Measurements from ENCODE around the gene PUM2.

The PUM2 gene, protein sequence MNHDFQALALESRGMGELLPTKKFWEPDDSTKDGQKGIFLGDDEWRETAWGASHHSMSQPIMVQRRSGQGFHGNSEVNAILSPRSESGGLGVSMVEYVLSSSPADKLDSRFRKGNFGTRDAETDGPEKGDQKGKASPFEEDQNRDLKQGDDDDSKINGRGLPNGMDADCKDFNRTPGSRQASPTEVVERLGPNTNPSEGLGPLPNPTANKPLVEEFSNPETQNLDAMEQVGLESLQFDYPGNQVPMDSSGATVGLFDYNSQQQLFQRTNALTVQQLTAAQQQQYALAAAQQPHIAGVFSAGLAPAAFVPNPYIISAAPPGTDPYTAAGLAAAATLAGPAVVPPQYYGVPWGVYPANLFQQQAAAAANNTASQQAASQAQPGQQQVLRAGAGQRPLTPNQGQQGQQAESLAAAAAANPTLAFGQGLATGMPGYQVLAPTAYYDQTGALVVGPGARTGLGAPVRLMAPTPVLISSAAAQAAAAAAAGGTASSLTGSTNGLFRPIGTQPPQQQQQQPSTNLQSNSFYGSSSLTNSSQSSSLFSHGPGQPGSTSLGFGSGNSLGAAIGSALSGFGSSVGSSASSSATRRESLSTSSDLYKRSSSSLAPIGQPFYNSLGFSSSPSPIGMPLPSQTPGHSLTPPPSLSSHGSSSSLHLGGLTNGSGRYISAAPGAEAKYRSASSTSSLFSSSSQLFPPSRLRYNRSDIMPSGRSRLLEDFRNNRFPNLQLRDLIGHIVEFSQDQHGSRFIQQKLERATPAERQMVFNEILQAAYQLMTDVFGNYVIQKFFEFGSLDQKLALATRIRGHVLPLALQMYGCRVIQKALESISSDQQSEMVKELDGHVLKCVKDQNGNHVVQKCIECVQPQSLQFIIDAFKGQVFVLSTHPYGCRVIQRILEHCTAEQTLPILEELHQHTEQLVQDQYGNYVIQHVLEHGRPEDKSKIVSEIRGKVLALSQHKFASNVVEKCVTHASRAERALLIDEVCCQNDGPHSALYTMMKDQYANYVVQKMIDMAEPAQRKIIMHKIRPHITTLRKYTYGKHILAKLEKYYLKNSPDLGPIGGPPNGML

DNA sequence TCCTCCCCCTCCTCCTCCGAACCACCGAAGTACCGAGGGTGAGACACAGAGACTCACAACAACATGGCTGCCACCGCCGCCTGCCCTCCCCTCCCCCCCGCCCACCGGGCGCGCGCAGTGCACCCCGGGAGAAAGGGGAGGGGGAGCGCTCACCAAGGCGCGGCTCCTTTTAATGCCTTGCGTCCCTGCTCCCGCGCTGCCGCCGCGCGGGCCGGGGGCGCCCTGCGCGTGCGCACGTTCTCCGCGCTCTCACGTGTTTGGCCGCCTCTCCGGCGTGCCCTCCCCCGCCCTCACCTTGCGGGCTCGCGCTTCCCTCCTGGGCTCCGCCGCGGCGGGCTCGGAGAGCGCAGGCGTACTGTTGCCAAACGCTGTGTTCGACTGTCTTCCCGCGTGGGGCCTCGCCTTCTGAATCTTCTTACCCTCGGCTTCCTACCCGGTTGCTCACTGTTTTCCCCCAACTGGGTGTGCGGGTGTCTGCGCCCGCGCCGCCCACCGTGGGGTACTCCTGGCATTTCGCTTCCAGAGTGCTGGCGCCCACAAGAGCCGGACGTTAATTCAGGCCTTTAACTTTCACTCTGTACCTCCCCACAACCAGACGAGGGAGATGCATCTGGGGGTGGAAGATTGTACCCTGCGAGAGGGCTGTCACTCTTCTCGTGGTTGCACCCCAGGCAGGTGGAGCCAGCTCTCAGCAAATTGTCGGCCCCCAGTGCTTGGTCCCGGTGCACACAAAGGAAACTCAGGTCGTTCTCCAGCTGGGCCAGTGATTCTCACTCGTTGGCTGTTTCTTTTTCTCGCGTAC lies at the start of gene PUM2:
Gene PUM2, minus strand, starts transcription at position 92 of the 802 bp plus-strand sequence. CDS start 23,484 bp downstream, outside the sequence.
- Histone ChIP-seq H3K27me3 (ENCODE audit: insufficient read depth, insufficient read length) (no peaks in the 10 kb centered on the region), H3K9me3 (ENCODE audit: insufficient read depth, low read length) (no peaks in the 10 kb centered on the region), H3K36me3 (ENCODE audit: insufficient read depth, insufficient read length, low read length) (peaks cover 9% of the 10 kb centered on the region), H3K4me1 (ENCODE audit: insufficient read depth, insufficient read length) (peaks cover 2% of the 10 kb centered on the region), H3K9ac (ENCODE audit: insufficient read length, low read depth) (peak within 1 kb of the TSS; percentile 97), H3K4me3 (ENCODE audit: insufficient read length, low read depth) (peak within 1 kb of the TSS; percentile 91)
- DNase-seq (ENCODE audit: low read depth, low spot score) = peak; percentile 97
- TF ChIP-seq YY1 (IDR thresholded peaks at IDR 0.05; ENCODE audit: insufficient read depth, insufficient read length) (peak; percentile 66), SUZ12 (IDR thresholded peaks at IDR 0.05; ENCODE audit: extremely low read depth, insufficient read depth, insufficient read length) (no peak)

- no peaks in the 10 kb centered on the region for H3K4me1 ChIP-seq (ENCODE audit: insufficient read depth, insufficient read length)
- DNase-seq (ENCODE audit: low read depth, low spot score) = no peak
- no peak for TF ChIP-seq SUZ12 (IDR thresholded peaks at IDR 0.05; ENCODE audit: extremely low read depth, insufficient read depth, insufficient read length)
Observed at GRCh38 chr2:20400306-20400705, 49.7 kb upstream of the PUM2 start.

GRCh38 chr2:20398956-20399567 lies 48.4 kb upstream of the PUM2 start:
- no peak overlapping the region for H3K9ac ChIP-seq (ENCODE audit: insufficient read length, low read depth)
- no peak for DNase-seq (ENCODE audit: low read depth, low spot score)
- H3K36me3 ChIP-seq (ENCODE audit: insufficient read depth, insufficient read length, low read length) = no peaks in the 10 kb centered on the region

More at GRCh38 chr2:20400306-20400705, 49.7 kb upstream of the PUM2 start:
- Histone ChIP-seq H3K27me3 (ENCODE audit: insufficient read depth, insufficient read length) (no peaks in the 10 kb centered on the region), H3K36me3 (ENCODE audit: insufficient read depth, insufficient read length, low read length) (no peaks in the 10 kb centered on the region), H3K9me3 (ENCODE audit: insufficient read depth, low read length) (no peaks in the 10 kb centered on the region), H3K4me3 (ENCODE audit: insufficient read length, low read depth) (no peak overlapping the region), H3K9ac (ENCODE audit: insufficient read length, low read depth) (no peak overlapping the region)

DNA sequence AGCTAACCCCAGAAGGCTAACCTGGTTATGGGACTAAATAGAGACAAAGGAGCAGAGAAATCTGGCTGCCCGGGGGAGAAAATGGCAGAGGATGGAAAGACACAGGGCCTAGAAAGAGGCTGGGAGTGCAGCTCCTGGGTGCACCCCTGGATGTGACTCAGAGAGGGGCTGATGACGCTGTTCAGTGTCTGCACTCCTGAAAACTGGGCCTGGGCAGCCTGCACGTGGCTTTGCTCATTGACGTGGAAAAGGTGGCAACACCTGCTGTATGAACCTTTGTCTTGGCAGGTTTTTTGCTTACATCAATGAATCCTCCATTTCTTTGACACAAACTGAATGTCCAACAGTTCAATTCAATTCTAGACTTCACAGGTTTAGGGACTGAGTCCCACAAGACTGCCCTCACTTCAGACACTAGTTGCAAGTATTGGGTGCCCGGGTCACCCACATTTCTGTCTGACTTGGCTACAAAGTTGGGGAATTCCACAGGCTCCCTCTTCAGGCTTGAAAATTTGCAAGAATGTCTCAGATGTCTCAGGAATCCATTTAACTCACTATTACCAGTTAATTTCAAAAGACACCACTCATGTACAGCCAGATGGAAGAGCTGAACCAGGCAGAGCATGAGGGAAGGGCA lies 47.3 kb upstream of the PUM2 start:
- Histone ChIP-seq H3K36me3 (ENCODE audit: insufficient read depth, insufficient read length, low read length) (no peaks in the 10 kb centered on the region), H3K4me3 (ENCODE audit: insufficient read length, low read depth) (no peak overlapping the region), H3K4me1 (ENCODE audit: insufficient read depth, insufficient read length) (no peaks in the 10 kb centered on the region), H3K27me3 (ENCODE audit: insufficient read depth, insufficient read length) (no peaks in the 10 kb centered on the region), H3K9ac (ENCODE audit: insufficient read length, low read depth) (no peak overlapping the region), H3K9me3 (ENCODE audit: insufficient read depth, low read length) (no peaks in the 10 kb centered on the region)
- no peak for TF ChIP-seq ZNF274 (IDR thresholded peaks at IDR 0.05; ENCODE audit: low read depth, low read length)
- TF ChIP-seq YY1 (IDR thresholded peaks at IDR 0.05; ENCODE audit: insufficient read depth, insufficient read length) = no peak
- no peak for TF ChIP-seq SUZ12 (IDR thresholded peaks at IDR 0.05; ENCODE audit: extremely low read depth, insufficient read depth, insufficient read length)
- no peak for DNase-seq (ENCODE audit: low read depth, low spot score)

More at GRCh38 chr2:20398956-20399567, 48.4 kb upstream of the PUM2 start:
- Histone ChIP-seq H3K27me3 (ENCODE audit: insufficient read depth, insufficient read length) (no peaks in the 10 kb centered on the region), H3K4me3 (ENCODE audit: insufficient read length, low read depth) (no peak overlapping the region), H3K4me1 (ENCODE audit: insufficient read depth, insufficient read length) (no peaks in the 10 kb centered on the region), H3K9me3 (ENCODE audit: insufficient read depth, low read length) (no peaks in the 10 kb centered on the region)
- TF ChIP-seq SUZ12 (IDR thresholded peaks at IDR 0.05; ENCODE audit: extremely low read depth, insufficient read depth, insufficient read length) (no peak), ZNF274 (IDR thresholded peaks at IDR 0.05; ENCODE audit: low read depth, low read length) (no peak), YY1 (IDR thresholded peaks at IDR 0.05; ENCODE audit: insufficient read depth, insufficient read length) (no peak)

GRCh38 chr2:20396356-20397000 lies 45.8 kb upstream of the PUM2 start:
- Histone ChIP-seq H3K4me3 (ENCODE audit: insufficient read length, low read depth) (no peak overlapping the region), H3K27me3 (ENCODE audit: insufficient read depth, insufficient read length) (no peaks in the 10 kb centered on the region), H3K36me3 (ENCODE audit: insufficient read depth, insufficient read length, low read length) (no peaks in the 10 kb centered on the region), H3K4me1 (ENCODE audit: insufficient read depth, insufficient read length) (peaks cover 3% of the 10 kb centered on the region), H3K9me3 (ENCODE audit: insufficient read depth, low read length) (no peaks in the 10 kb centered on the region), H3K9ac (ENCODE audit: insufficient read length, low read depth) (no peak overlapping the region)
- TF ChIP-seq SUZ12 (IDR thresholded peaks at IDR 0.05; ENCODE audit: extremely low read depth, insufficient read depth, insufficient read length) (no peak), ZNF274 (IDR thresholded peaks at IDR 0.05; ENCODE audit: low read depth, low read length) (no peak), YY1 (IDR thresholded peaks at IDR 0.05; ENCODE audit: insufficient read depth, insufficient read length) (no peak)
- no peak for DNase-seq (ENCODE audit: low read depth, low spot score)

DNA sequence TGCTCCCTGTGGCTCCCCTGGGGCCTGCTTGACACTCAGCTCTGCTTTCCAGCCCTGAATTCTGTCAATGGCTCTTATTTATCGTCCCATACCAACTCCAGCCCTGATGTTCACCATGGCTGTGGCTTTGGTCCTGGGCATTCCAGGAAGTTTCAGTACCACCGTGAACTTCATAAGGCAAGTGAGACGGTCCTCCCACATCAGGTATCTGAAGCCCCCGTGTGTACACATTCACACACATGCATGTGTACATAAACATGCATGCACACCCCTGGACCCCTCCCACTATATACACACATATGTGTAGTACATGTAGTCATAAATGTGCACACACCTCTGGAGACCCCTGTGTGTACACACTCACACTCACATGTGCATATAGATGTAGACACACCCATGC lies 43.3 kb upstream of the PUM2 start:
- DNase-seq (ENCODE audit: low read depth, low spot score) = no peak
- H3K4me1 ChIP-seq (ENCODE audit: insufficient read depth, insufficient read length) = peaks cover 3% of the 10 kb centered on the region
- H3K9me3 ChIP-seq (ENCODE audit: insufficient read depth, low read length) = no peaks in the 10 kb centered on the region
- TF ChIP-seq YY1 (IDR thresholded peaks at IDR 0.05; ENCODE audit: insufficient read depth, insufficient read length) = no peak
- TF ChIP-seq ZNF274 (IDR thresholded peaks at IDR 0.05; ENCODE audit: low read depth, low read length) = no peak
- no peak for TF ChIP-seq SUZ12 (IDR thresholded peaks at IDR 0.05; ENCODE audit: extremely low read depth, insufficient read depth, insufficient read length)
- H3K27me3 ChIP-seq (ENCODE audit: insufficient read depth, insufficient read length) = no peaks in the 10 kb centered on the region
- no peaks in the 10 kb centered on the region for H3K36me3 ChIP-seq (ENCODE audit: insufficient read depth, insufficient read length, low read length)
- H3K4me3 ChIP-seq (ENCODE audit: insufficient read length, low read depth) = no peak overlapping the region
- H3K9ac ChIP-seq (ENCODE audit: insufficient read length, low read depth) = no peak overlapping the region
